ENCODE data around the gene B4GALT6.

- TF ChIP-seq ZNF274 (IDR thresholded peaks at IDR 0.05; ENCODE audit: low read depth, low read length) (no peak), YY1 (IDR thresholded peaks at IDR 0.05; ENCODE audit: insufficient read depth, insufficient read length) (no peak), SUZ12 (IDR thresholded peaks at IDR 0.05; ENCODE audit: extremely low read depth, insufficient read depth, insufficient read length) (no peak)
Measured at GRCh38 chr18:31596081-31596872, 88.1 kb downstream of the B4GALT6 start.
